GM23338 (cell line): ENCODE data around the gene CDK16. TPM values are rescaled to one million over a fixed set of nuclear protein-coding genes. Genes with fewer than 3 reads are reported as not detected.

Source experiments
- ATAC-seq: fragments of 200-7000 bp; cut with Tn5 transposase; 3 replicates; pipeline ENCODE4 v1.9.1; 2020
- DNase-seq: peaks from one replicate; pipeline ENCODE4 v3.0.0-alpha.2; 2015; ENCODE audit warnings: low spot score
- H2AFZ ChIP-seq: fragments of 200-600 bp; sonication (generic); 2 replicates; pipeline ENCODE4 v1.8.0; 2016; ENCODE audit warnings: antibody characterized with exemption, mild to moderate bottlenecking, moderate library complexity
- H3F3A ChIP-seq: fragments of 200-600 bp; sonication (generic); replicated peaks from 2 replicates; pipeline ENCODE4 v1.8.0; 2017; ENCODE audit warnings: antibody characterized with exemption, mixed run types, low read depth
- H3K27ac ChIP-seq: fragments of 200-600 bp; sonication (generic); 2 replicates; pipeline ENCODE4 v1.6.1; 2016; ENCODE audit warnings: low read depth
- H3K27me3 ChIP-seq: fragments of 200-600 bp; sonication (generic); 2 replicates; pipeline ENCODE4 v1.8.0; 2016; ENCODE audit warnings: mild to moderate bottlenecking, mixed run types, moderate library complexity; ENCODE audit not compliant: insufficient read depth
- H3K36me3 ChIP-seq: fragments of 200-600 bp; sonication (generic); 2 replicates; pipeline ENCODE4 v1.8.0; 2016; ENCODE audit warnings: mild to moderate bottlenecking; ENCODE audit not compliant: insufficient read depth
- H3K4me1 ChIP-seq: fragments of 200-600 bp; sonication (generic); 2 replicates; pipeline ENCODE4 v1.8.0; 2016; ENCODE audit warnings: mild to moderate bottlenecking, moderate library complexity; ENCODE audit not compliant: insufficient read depth
- H3K4me2 ChIP-seq: fragments of 200-600 bp; sonication (generic); 2 replicates; pipeline ENCODE4 v1.7.1; 2017; ENCODE audit warnings: mixed run types
- H3K4me3 ChIP-seq: fragments of 200-600 bp; sonication (generic); 2 replicates; pipeline ENCODE4 v1.6.1; 2016; ENCODE audit warnings: mixed run types
- H3K79me2 ChIP-seq: fragments of 200-600 bp; sonication (generic); replicated peaks from 2 replicates; pipeline ENCODE4 v1.8.0; 2017; ENCODE audit warnings: mild to moderate bottlenecking; ENCODE audit not compliant: insufficient read depth
- H3K9me2 ChIP-seq: fragments of 200-600 bp; sonication (generic); 2 replicates; pipeline ENCODE4 v1.8.0; 2017; ENCODE audit not compliant: insufficient read depth
- H4K20me1 ChIP-seq: fragments of 200-600 bp; sonication (generic); replicated peaks from 2 replicates; pipeline ENCODE4 v1.8.0; 2017; ENCODE audit warnings: mild to moderate bottlenecking; ENCODE audit not compliant: insufficient read depth
- H3K27ac Mint-ChIP-seq: 2 replicates; pipeline ENCODE4 v1.8.0; 2020; ENCODE audit warnings: inconsistent platforms, mild to moderate bottlenecking, moderate library complexity, mixed read lengths
- H3K27me3 Mint-ChIP-seq: 3 replicates; pipeline ENCODE4 v1.8.0; 2022; ENCODE audit warnings: low read depth, mild to moderate bottlenecking, moderate library complexity, mixed read lengths, inconsistent platforms; ENCODE audit not compliant: insufficient read depth, poor library complexity
- H3K36me3 Mint-ChIP-seq: 3 replicates; pipeline ENCODE4 v1.8.0; 2021; ENCODE audit warnings: low read depth, mild to moderate bottlenecking, inconsistent platforms, moderate library complexity, mixed read lengths
- H3K4me1 Mint-ChIP-seq: 3 replicates; pipeline ENCODE4 v1.8.0; 2020; ENCODE audit warnings: mild to moderate bottlenecking, inconsistent platforms, mixed read lengths
- H3K4me3 Mint-ChIP-seq: 3 replicates; pipeline ENCODE4 v1.8.0; 2021; ENCODE audit warnings: moderate library complexity, mild to moderate bottlenecking, inconsistent platforms, mixed read lengths
- H3K9me3 Mint-ChIP-seq: 3 replicates; pipeline ENCODE4 v1.8.0; 2020; ENCODE audit warnings: moderate library complexity, mild to moderate bottlenecking, inconsistent platforms, mixed read lengths
- CREB1 ChIP-seq: fragments of 250-450 bp; sonication (Bioruptor Pico); IDR thresholded peaks from 2 replicates; pipeline ENCODE4 v1.5.0; 2020; ENCODE audit warnings: low read depth, mild to moderate bottlenecking, moderate library complexity
- CTCF ChIP-seq, 2 experiments: fragments of 200-600 bp in 1 of 2; sonication (generic) in 1 of 2; conservative IDR thresholded peaks; 2 replicates each; pipeline versions ENCODE4 v1.5.1 to v1.6.1; 2016 to 2017; ENCODE audit warnings: antibody characterized with exemption in 2 of 2, low read depth in 2 of 2, mild to moderate bottlenecking in 2 of 2, moderate library complexity in 1 of 2
- ETS1 ChIP-seq: IDR thresholded peaks from 2 replicates; pipeline ENCODE4 v1.6.1; 2016; ENCODE audit warnings: antibody characterized with exemption
- EZH2 ChIP-seq: fragments of 200-600 bp; sonication (generic); IDR thresholded peaks from one replicate; pipeline ENCODE4 v1.8.0; 2017; ENCODE audit warnings: antibody characterized with exemption, mild to moderate bottlenecking, low read depth; ENCODE audit not compliant: unreplicated experiment
- EZH2phosphoT487 ChIP-seq: fragments of 200-600 bp; sonication (generic); IDR thresholded peaks from one replicate; pipeline ENCODE4 v1.8.1; 2018; ENCODE audit warnings: antibody characterized with exemption; ENCODE audit not compliant: unreplicated experiment
- JUNB ChIP-seq: IDR thresholded peaks from one replicate; pipeline ENCODE4 v1.6.1; 2016; ENCODE audit warnings: antibody characterized with exemption; ENCODE audit not compliant: unreplicated experiment
- NANOG ChIP-seq: IDR thresholded peaks from 2 replicates; pipeline ENCODE4 v1.6.1; 2016; ENCODE audit warnings: antibody characterized with exemption, borderline replicate concordance
- POLR2AphosphoS5 ChIP-seq: IDR thresholded peaks from 2 replicates; pipeline ENCODE4 v1.6.1; 2016; ENCODE audit warnings: antibody characterized with exemption, low read depth
- REST ChIP-seq: IDR thresholded peaks from one replicate; pipeline ENCODE4 v1.6.1; 2018; ENCODE audit warnings: antibody characterized with exemption; ENCODE audit not compliant: unreplicated experiment
- STAT1 ChIP-seq: IDR thresholded peaks from one replicate; pipeline ENCODE4 v1.6.1; 2016; ENCODE audit warnings: antibody characterized with exemption; ENCODE audit not compliant: unreplicated experiment
- ZNF114 ChIP-seq: fragments of 250-450 bp; sonication (Bioruptor Pico); IDR thresholded peaks from 2 replicates; pipeline ENCODE4 v1.5.0; 2020; ENCODE audit warnings: mild to moderate bottlenecking, moderate library complexity
- ZNF331 ChIP-seq: fragments of 250-450 bp; sonication (Bioruptor Pico); IDR thresholded peaks from 2 replicates; pipeline ENCODE4 v1.5.0; 2020; ENCODE audit warnings: low read depth, mild to moderate bottlenecking, moderate library complexity
- ZNF462 ChIP-seq: fragments of 250-450 bp; sonication (Bioruptor Pico); IDR thresholded peaks from 2 replicates; pipeline ENCODE4 v1.5.0; 2020; ENCODE audit warnings: mild to moderate bottlenecking, moderate library complexity
- polyA plus RNA-seq: library from polyadenylated mRNA; unstranded; fragments of >200 nt; fragmentation: Nextera tagmentation; extraction: Ambion mirVana; gene quantifications from 2 replicates; pipeline ENCODE4 v1.2.1, GENCODE V29; 2016
- total RNA-seq: library from RNA; depleted of rRNA; stranded (reverse); fragments of >200 nt; shearing (Covaris generic); gene quantifications from 2 replicates; pipeline ENCODE4 v1.2.3, GENCODE V29; 2014

CDK16 gene
- total and polyA plus RNA-seq, 2 experiments from 2014 or later: 58.9 to 158 TPM

GRCh38 chrX:47202877-47203276, 15.6 kb upstream of the CDK16 start:
- peaks cover 9% of the 10 kb centered on the region for H3K27me3 Mint-ChIP-seq
- Histone ChIP-seq H3K9me2 (no peaks in the 10 kb centered on the region), H3K27me3 (no peaks in the 10 kb centered on the region), H3F3A (no peaks in the 10 kb centered on the region), H3K4me2 (no peak overlapping the region), H3K79me2 (peaks cover 2% of the 10 kb centered on the region), H4K20me1 (peaks cover 10% of the 10 kb centered on the region; the same call in 1 of the 2 replicates), H3K27ac (no peak overlapping the region), H3K36me3 (peaks cover 38% of the 10 kb centered on the region), H2AFZ (no peak overlapping the region), H3K4me3 (no peak overlapping the region), H3K4me1 (no peaks in the 10 kb centered on the region)
- peaks cover 11% of the 10 kb centered on the region; the same call in 2 of the 3 replicates for H3K4me1 Mint-ChIP-seq
- H3K27ac Mint-ChIP-seq: no peak overlapping the region
- peaks cover 98% of the 10 kb centered on the region for H3K36me3 Mint-ChIP-seq
- H3K9me3 Mint-ChIP-seq: no peaks in the 10 kb centered on the region
- ATAC-seq: no peak
- no peak for DNase-seq
- TF ChIP-seq CTCF (conservative IDR thresholded peaks at IDR 0.05; ENCODE audit: low read depth in 2 of 2): no peak
- TF ChIP-seq REST: no peak
- no peak for TF ChIP-seq CREB1
- TF ChIP-seq EZH2: no peak
- TF ChIP-seq ZNF462 (CRISPR knock-in tag): no peak
- no peak for TF ChIP-seq EZH2phosphoT487
- TF ChIP-seq POLR2AphosphoS5: no peak
- TF ChIP-seq NANOG: no peak
- no peak for TF ChIP-seq ZNF114 (CRISPR knock-in tag)
- no peak for TF ChIP-seq ZNF331 (CRISPR knock-in tag)
- no peak for TF ChIP-seq STAT1
- TF ChIP-seq ETS1: no peak
- TF ChIP-seq JUNB: no peak
- no peak overlapping the region for H3K4me3 Mint-ChIP-seq
